Ishikawa (cell line): ENCODE measurements around the gene NOTCH3.

Experiments
- MAX ChIP-seq: IDR thresholded peaks from 2 replicates; pipeline ENCODE4 v1.6.1; 2012
- NFIC ChIP-seq: IDR thresholded peaks from 2 replicates; pipeline ENCODE4 v1.6.1; 2012
- TCF12 ChIP-seq: IDR thresholded peaks from 2 replicates; pipeline ENCODE4 v1.6.1; 2012; ENCODE audit warnings: low read depth
- YY1 ChIP-seq: IDR thresholded peaks from 2 replicates; pipeline ENCODE4 v1.6.1; 2012; ENCODE audit warnings: low read depth

GRCh38 chr19:15124572-15125231, 76.1 kb downstream of the NOTCH3 start:
- no peak for TF ChIP-seq YY1
- no peak for TF ChIP-seq TCF12
- TF ChIP-seq MAX = no peak
- no peak for TF ChIP-seq NFIC
